H1 (cell line): Measurements from ENCODE around the gene GINS3. TPM values are rescaled to one million over a fixed set of nuclear protein-coding genes. Genes with fewer than 3 reads are reported as not detected.

Experiments used
- ASH2L ChIP-seq: fragments of 200-600, 300-600 bp; sonication (generic); IDR thresholded peaks from one replicate; pipeline ENCODE4 v1.7.1; 2017; ENCODE audit warnings: low read length
- CHD2 ChIP-seq: IDR thresholded peaks from 2 replicates; pipeline ENCODE4 v1.6.1; 2012; ENCODE audit warnings: low read length, improper control_type of control experiment
- CTBP2 ChIP-seq: IDR thresholded peaks from 2 replicates; pipeline ENCODE4 v1.7.0; 2011; ENCODE audit warnings: borderline replicate concordance, mild to moderate bottlenecking, moderate library complexity, mixed read lengths, low read length; ENCODE audit not compliant: insufficient read depth, insufficient read length
- GABPA ChIP-seq: IDR thresholded peaks from 2 replicates; pipeline ENCODE4 v1.6.1; 2011; ENCODE audit warnings: mild to moderate bottlenecking, low read length, moderate library complexity, borderline replicate concordance; ENCODE audit not compliant: insufficient read depth
- POLR2A ChIP-seq, 2 experiments: IDR thresholded peaks; 1 replicate in 1 of 2; 2 replicates in 1 of 2; pipeline ENCODE4 v1.6.1; 2011; ENCODE audit warnings: low read depth in 2 of 2, low read length in 2 of 2, mild to moderate bottlenecking in 2 of 2; ENCODE audit errors: control extremely low read depth in 1 of 2
- SIN3A ChIP-seq, 2 experiments: IDR thresholded peaks in 1 of 2; conservative IDR thresholded peaks in 1 of 2; 2 replicates each; pipeline ENCODE4 v1.6.1; 2011 to 2012; ENCODE audit warnings: low read length in 2 of 2, improper control_type of control experiment in 1 of 2, low read depth in 1 of 2, mild to moderate bottlenecking in 1 of 2
- ZNF274 ChIP-seq: IDR thresholded peaks from 2 replicates; pipeline ENCODE4 v1.7.0; 2012; ENCODE audit warnings: low read length, borderline replicate concordance; ENCODE audit errors: extremely low read depth
- polyA plus RNA-seq, 7 experiments: library from polyadenylated mRNA; depleted of rRNA in 3 of 7; stranded (reverse) in 5 of 7; unstranded in 2 of 7; fragments of >200 nt in 5 of 7; fragments of 200-250 nt in 2 of 7; gene quantifications; 1 replicate in 5 of 7; 2 replicates in 1 of 7; 4 replicates in 1 of 7; pipeline versions ENCODE4 v1.2.1 to v1.2.3, GENCODE V29; 2011 to 2013; ENCODE audit warnings: missing spikeins in 2 of 7, mixed read lengths in 2 of 7
- total RNA-seq: library from RNA; stranded (reverse); fragmentation: NEBNext Ultra II Directional; extraction: Animal tissue kit (Norgen Biotek cat#: 25700); gene quantifications from 2 replicates; pipeline ENCODE4 v1.2.1, GENCODE V29; 2021
- TF ChIP-seq, protein P1 (sequence below): fragments of 300-600 bp; sonication (generic); IDR thresholded peaks from 2 replicates; pipeline ENCODE4 v1.7.1; 2012; ENCODE audit warnings: low read length, moderate library complexity, mild to moderate bottlenecking, inconsistent platforms; ENCODE audit not compliant: insufficient replicate concordance

The GINS3 gene
- total and polyA plus RNA-seq, 2 of the 8 experiments (the other 6 are each of a cell fraction or from before 2014, with no cell fraction given): 12.9 to 15.4 TPM

DNA sequence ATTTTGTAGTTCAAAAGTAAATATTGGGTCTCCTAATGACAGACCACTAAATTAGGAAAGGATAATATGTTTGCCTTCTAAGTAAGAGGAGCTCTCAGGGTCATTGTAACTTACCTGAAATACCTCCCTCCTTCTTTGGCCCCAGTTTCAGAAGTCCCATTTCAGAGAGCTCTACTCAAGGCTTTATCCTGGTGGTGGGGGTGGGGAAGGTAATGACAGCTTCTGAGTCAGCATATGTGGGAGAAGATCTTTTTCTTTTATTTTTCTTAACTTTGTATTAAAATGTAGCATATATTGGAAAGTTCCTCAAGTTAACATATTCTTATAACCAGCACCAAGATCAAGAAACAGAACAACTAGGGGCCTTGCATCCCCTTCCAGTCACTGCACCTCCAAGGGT lies 16.9 kb upstream of the GINS3 start (continued):
- TF ChIP-seq GABPA (no peak), POLR2A (IDR thresholded peaks at IDR 0.05; ENCODE audit: control extremely low read depth in 1 of 2, low read depth in 2 of 2, low read length in 2 of 2) (no peak), ZNF274 (no peak), CTBP2 (no peak), CHD2 (no peak), SIN3A (conservative IDR thresholded peaks at IDR 0.05 in 1 of 2, IDR thresholded peaks at IDR 0.05 in 1 of 2; ENCODE audit: low read depth in 1 of 2, low read length in 2 of 2) (no peak), ASH2L (no peak)
- TF ChIP-seq, protein P1, sequence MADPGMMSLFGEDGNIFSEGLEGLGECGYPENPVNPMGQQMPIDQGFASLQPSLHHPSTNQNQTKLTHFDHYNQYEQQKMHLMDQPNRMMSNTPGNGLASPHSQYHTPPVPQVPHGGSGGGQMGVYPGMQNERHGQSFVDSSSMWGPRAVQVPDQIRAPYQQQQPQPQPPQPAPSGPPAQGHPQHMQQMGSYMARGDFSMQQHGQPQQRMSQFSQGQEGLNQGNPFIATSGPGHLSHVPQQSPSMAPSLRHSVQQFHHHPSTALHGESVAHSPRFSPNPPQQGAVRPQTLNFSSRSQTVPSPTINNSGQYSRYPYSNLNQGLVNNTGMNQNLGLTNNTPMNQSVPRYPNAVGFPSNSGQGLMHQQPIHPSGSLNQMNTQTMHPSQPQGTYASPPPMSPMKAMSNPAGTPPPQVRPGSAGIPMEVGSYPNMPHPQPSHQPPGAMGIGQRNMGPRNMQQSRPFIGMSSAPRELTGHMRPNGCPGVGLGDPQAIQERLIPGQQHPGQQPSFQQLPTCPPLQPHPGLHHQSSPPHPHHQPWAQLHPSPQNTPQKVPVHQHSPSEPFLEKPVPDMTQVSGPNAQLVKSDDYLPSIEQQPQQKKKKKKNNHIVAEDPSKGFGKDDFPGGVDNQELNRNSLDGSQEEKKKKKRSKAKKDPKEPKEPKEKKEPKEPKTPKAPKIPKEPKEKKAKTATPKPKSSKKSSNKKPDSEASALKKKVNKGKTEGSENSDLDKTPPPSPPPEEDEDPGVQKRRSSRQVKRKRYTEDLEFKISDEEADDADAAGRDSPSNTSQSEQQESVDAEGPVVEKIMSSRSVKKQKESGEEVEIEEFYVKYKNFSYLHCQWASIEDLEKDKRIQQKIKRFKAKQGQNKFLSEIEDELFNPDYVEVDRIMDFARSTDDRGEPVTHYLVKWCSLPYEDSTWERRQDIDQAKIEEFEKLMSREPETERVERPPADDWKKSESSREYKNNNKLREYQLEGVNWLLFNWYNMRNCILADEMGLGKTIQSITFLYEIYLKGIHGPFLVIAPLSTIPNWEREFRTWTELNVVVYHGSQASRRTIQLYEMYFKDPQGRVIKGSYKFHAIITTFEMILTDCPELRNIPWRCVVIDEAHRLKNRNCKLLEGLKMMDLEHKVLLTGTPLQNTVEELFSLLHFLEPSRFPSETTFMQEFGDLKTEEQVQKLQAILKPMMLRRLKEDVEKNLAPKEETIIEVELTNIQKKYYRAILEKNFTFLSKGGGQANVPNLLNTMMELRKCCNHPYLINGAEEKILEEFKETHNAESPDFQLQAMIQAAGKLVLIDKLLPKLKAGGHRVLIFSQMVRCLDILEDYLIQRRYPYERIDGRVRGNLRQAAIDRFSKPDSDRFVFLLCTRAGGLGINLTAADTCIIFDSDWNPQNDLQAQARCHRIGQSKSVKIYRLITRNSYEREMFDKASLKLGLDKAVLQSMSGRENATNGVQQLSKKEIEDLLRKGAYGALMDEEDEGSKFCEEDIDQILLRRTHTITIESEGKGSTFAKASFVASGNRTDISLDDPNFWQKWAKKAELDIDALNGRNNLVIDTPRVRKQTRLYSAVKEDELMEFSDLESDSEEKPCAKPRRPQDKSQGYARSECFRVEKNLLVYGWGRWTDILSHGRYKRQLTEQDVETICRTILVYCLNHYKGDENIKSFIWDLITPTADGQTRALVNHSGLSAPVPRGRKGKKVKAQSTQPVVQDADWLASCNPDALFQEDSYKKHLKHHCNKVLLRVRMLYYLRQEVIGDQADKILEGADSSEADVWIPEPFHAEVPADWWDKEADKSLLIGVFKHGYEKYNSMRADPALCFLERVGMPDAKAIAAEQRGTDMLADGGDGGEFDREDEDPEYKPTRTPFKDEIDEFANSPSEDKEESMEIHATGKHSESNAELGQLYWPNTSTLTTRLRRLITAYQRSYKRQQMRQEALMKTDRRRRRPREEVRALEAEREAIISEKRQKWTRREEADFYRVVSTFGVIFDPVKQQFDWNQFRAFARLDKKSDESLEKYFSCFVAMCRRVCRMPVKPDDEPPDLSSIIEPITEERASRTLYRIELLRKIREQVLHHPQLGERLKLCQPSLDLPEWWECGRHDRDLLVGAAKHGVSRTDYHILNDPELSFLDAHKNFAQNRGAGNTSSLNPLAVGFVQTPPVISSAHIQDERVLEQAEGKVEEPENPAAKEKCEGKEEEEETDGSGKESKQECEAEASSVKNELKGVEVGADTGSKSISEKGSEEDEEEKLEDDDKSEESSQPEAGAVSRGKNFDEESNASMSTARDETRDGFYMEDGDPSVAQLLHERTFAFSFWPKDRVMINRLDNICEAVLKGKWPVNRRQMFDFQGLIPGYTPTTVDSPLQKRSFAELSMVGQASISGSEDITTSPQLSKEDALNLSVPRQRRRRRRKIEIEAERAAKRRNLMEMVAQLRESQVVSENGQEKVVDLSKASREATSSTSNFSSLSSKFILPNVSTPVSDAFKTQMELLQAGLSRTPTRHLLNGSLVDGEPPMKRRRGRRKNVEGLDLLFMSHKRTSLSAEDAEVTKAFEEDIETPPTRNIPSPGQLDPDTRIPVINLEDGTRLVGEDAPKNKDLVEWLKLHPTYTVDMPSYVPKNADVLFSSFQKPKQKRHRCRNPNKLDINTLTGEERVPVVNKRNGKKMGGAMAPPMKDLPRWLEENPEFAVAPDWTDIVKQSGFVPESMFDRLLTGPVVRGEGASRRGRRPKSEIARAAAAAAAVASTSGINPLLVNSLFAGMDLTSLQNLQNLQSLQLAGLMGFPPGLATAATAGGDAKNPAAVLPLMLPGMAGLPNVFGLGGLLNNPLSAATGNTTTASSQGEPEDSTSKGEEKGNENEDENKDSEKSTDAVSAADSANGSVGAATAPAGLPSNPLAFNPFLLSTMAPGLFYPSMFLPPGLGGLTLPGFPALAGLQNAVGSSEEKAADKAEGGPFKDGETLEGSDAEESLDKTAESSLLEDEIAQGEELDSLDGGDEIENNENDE: no peak
